Memory B cell (primary cell): ENCODE measurements around the gene NRSN2.
A peak's percentile ranks its signal among the peaks of the same experiment; 100 is the strongest.
"Not testable (repeated sequence)": the region's sequence is repeated elsewhere in the genome, so short reads cannot be mapped to it uniquely, and the experiment has no call there.

Source experiments
- ATAC-seq: fragments of 150-1000 bp; cut with Tn5 transposase; 2 replicates; pipeline ENCODE4 v1.10.0; 2021; ENCODE audit warnings: low read depth, mild to moderate bottlenecking, moderate library complexity
- DNase-seq, 2 donors: peaks; one replicate each; pipeline ENCODE4 v3.0.0; 2022; ENCODE audit warnings: low spot score in 2 of 2
- H3K27ac Mint-ChIP-seq: one replicate; pipeline ENCODE4 v1.8.0; 2022; ENCODE audit warnings: mild to moderate bottlenecking, moderate library complexity, mixed read lengths
- H3K27me3 Mint-ChIP-seq: one replicate; pipeline ENCODE4 v1.8.0; 2022; ENCODE audit warnings: mixed read lengths
- H3K36me3 Mint-ChIP-seq: one replicate; pipeline ENCODE4 v1.8.0; 2022; ENCODE audit warnings: mild to moderate bottlenecking, mixed read lengths
- H3K4me1 Mint-ChIP-seq: one replicate; pipeline ENCODE4 v1.8.0; 2022; ENCODE audit warnings: mixed read lengths
- H3K4me3 Mint-ChIP-seq: one replicate; pipeline ENCODE4 v1.8.0; 2022; ENCODE audit warnings: mild to moderate bottlenecking, moderate library complexity, mixed read lengths
- H3K9me3 Mint-ChIP-seq: one replicate; pipeline ENCODE4 v1.8.0; 2022; ENCODE audit warnings: mixed read lengths

The NRSN2 gene

DNA sequence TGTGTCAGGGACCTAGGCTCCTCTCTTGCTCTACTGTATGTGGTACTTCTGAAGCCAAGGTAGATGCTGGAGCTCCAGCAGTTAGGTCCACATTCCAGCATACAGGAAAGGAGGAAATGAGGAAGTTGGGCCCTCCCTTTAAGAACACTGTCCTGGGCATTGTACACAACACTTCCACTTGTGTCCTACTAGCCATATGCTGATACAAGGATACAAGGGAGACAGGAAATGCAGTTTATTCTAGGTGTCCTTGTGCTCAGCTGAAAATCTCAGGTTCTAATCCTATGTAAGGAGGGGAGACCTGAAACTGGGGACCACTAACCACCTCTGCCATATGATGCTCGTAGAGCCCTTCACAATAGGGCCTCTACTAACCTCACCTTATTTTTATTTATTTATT is 37.8 kb downstream of the NRSN2 start:
- Mint-ChIP-seq H3K4me1 (peaks cover 13% of the 10 kb centered on the region), H3K36me3 (peaks cover 11% of the 10 kb centered on the region), H3K9me3 (no peaks in the 10 kb centered on the region), H3K27me3 (no peaks in the 10 kb centered on the region), H3K27ac (no peak overlapping the region), H3K4me3 (no peak overlapping the region)
- ATAC-seq (no peak), DNase-seq (no peak)

DNA sequence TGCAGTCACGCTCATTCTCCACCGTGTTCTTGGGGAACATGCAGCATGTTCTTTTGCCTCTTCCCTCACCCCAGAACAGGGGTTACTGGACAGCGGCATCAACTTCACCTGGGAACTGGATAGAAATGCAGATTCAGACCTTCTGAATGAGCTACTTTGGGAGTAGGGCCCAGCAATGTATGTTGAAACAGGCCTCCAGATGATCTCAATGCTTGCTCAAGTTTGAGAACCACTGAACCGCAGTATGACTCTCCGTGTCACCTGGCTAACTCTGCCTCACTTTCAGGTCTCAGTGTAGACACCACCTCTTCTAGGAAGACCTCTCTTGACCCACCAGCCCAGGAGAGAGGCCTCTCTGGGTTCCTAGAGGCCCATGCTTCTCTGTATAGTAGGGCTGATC is 38.5 kb downstream of the NRSN2 start:
- H3K36me3 Mint-ChIP-seq = peaks cover 11% of the 10 kb centered on the region
- H3K27me3 Mint-ChIP-seq = no peaks in the 10 kb centered on the region
- ATAC-seq (no peak), DNase-seq (no peak)
- H3K27ac Mint-ChIP-seq = no peak overlapping the region
- peaks cover 13% of the 10 kb centered on the region for H3K4me1 Mint-ChIP-seq
- H3K9me3 Mint-ChIP-seq = no peaks in the 10 kb centered on the region
- H3K4me3 Mint-ChIP-seq = no peak overlapping the region

DNA sequence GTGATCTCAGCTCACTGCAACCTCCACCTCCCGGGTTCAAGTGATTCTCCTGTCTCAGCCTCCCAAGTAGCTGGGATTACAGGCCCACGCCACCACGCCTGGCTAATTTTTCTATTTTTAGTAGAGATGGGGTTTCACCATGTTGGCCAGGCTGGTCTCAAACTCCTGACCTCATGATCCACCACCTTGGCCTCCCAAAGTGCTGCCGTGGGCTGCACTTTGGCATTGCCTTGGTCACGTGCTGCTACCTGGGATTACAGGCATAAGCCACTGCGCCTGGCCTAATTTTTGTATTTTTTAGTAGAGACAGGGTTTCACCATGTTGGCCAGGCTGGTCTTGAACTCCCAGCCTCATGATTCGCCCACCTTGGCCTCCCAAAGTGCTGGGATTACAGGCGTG is 39.7 kb downstream of the NRSN2 start:
- not testable (repeated sequence) for H3K27me3 Mint-ChIP-seq, ATAC-seq, H3K4me3 Mint-ChIP-seq, H3K9me3 Mint-ChIP-seq, H3K27ac Mint-ChIP-seq, DNase-seq
- Mint-ChIP-seq H3K4me1 (peaks cover 13% of the 10 kb centered on the region), H3K36me3 (peaks cover 14% of the 10 kb centered on the region)

DNA sequence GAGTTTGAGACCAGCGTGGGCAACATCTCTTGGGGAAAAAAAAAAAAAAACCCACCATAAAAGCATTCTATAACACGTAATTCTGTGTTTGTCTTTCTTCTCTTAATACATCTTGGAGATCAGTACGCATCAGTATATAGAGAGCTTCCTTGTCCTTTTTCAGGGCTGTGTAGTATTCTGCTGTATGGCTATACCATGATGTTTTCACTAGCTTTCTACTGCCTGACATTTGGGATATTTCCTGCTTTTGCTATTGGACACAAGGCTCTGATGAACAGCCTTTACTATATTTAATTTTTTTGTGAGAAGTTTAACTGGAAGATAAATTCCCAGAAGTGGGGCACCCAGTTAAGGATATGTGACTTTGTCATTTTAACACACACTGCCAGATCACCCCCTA is 40.6 kb downstream of the NRSN2 start:
- Mint-ChIP-seq H3K4me3 (no peak overlapping the region), H3K27me3 (no peaks in the 10 kb centered on the region), H3K36me3 (peaks cover 14% of the 10 kb centered on the region), H3K27ac (no peak overlapping the region), H3K4me1 (peaks cover 13% of the 10 kb centered on the region), H3K9me3 (no peaks in the 10 kb centered on the region)
- ATAC-seq (no peak), DNase-seq (no peak)

DNA sequence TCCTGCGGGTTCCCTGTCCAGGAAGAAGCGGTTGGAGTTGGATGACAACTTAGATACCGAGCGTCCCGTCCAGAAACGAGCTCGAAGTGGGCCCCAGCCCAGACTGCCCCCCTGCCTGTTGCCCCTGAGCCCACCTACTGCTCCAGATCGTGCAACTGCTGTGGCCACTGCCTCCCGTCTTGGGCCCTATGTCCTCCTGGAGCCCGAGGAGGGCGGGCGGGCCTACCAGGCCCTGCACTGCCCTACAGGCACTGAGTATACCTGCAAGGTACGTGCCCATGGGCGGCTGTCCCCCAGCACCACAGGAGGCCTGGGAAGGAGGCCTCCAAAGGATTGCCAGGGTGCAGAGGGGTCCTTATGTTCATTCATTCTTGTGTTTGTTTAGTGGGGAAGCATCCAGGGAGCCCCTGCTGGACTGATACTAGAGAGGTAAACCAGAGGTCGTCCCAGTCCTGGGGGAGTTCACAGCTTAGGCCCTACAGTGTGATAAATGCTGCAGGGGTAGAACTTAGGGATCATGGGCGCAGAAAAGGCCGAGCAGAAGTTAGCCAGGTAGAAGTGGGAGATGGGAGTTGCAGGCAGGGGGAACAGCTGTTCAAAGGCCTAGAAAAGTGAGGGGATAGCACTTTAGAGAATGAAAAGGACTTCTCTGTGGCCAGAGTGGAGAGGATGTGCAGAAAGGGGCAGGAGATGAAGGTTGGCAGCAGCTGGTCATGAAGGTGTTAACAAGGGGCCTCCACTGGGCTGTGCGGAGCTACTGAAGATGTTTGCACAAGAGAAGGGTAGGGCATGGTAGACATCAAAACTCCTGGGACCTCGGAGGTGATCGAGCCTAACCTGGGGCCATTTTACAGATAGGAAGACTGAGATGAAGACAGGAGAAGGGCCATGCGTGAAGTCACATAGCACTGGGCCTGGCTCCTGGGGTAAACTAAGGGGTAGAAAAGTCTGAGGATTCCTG is 41.4 kb downstream of the NRSN2 start:
- peak overlapping the region; percentile 26 for H3K27ac Mint-ChIP-seq
- ATAC-seq = no peak

DNA sequence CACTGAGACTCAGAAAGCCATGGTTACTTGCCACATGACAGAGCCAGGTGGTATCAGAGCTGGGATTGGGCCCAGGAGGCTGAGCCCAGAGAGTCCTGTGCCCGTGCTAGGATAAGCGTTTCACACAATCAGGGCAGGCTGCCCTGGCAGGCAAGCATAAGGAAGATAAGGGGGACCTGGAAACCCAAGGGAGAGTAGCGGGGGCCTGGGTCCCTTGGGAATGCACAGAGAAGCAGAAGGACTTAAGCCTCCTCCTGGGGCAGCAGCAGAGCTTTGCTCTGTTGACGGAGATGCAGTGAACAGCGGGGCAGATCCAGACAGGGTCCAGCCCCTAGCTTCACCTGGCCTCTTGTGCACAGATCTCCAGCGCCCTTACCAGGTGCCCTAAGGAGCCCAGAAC is 42.3 kb downstream of the NRSN2 start:
- no peaks in the 10 kb centered on the region for H3K27me3 Mint-ChIP-seq
- ATAC-seq (no peak), DNase-seq (no peak)
- peaks cover 3% of the 10 kb centered on the region for H3K4me1 Mint-ChIP-seq
- H3K4me3 Mint-ChIP-seq = no peak overlapping the region
- no peaks in the 10 kb centered on the region for H3K9me3 Mint-ChIP-seq
- H3K27ac Mint-ChIP-seq = no peak overlapping the region
- peaks cover 22% of the 10 kb centered on the region for H3K36me3 Mint-ChIP-seq

More for the DNA sequence above, 41.4 kb downstream of the NRSN2 start:
- no peaks in the 10 kb centered on the region for H3K27me3 Mint-ChIP-seq
- peaks cover 8% of the 10 kb centered on the region for H3K4me1 Mint-ChIP-seq
- H3K36me3 Mint-ChIP-seq = peaks cover 17% of the 10 kb centered on the region
- H3K4me3 Mint-ChIP-seq = no peak overlapping the region
- H3K9me3 Mint-ChIP-seq = no peaks in the 10 kb centered on the region
- no peak for DNase-seq

DNA sequence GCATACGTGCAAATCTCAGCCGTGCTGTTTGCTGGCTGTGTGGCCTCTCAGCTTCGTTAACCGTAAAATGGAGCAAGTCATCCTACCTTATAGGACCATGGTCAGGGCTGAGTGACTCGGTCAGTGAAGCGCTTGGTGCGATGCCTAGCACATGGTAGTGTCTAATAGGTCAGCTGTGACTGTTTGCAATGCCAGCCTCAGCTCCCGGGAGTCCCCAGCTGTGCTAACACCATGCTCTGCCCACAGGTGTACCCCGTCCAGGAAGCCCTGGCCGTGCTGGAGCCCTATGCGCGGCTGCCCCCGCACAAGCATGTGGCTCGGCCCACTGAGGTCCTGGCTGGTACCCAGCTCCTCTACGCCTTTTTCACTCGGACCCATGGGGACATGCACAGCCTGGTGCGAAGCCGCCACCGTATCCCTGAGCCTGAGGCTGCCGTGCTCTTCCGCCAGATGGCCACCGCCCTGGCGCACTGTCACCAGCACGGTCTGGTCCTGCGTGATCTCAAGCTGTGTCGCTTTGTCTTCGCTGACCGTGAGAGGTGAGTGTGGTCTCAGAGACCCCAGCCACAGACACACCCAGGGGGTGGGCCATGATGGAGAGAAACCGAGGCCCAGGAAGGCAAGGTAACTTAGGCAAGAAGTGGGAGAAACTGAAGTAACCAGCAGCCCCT is 44.3 kb downstream of the NRSN2 start:
- no peak for DNase-seq
- ATAC-seq = no peak
- H3K27me3 Mint-ChIP-seq = no peaks in the 10 kb centered on the region
- peaks cover 25% of the 10 kb centered on the region for H3K36me3 Mint-ChIP-seq
- H3K9me3 Mint-ChIP-seq = no peaks in the 10 kb centered on the region
- peak overlapping the region; percentile 73 for H3K27ac Mint-ChIP-seq
- H3K4me1 Mint-ChIP-seq = no peaks in the 10 kb centered on the region
- H3K4me3 Mint-ChIP-seq = no peak overlapping the region

DNA sequence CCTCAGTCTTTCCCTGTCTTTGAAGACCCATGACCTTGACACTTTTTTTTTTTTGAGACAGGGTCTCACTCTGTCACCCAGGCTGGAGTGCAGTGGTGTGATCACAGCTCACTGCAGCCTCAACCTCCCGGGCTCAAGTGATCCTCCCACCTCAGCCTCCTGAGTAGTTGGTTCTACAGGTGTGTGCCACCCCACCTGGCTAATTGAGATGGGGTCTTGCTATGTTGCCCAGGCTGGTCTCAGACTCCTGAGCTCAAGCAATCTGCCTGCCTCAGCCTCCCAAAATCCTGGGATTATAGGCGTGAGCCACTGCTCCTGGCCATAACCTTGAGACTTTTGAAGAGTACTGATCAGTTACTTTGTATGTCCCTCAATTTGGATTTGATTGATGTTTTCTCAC is 46.4 kb downstream of the NRSN2 start:
- peaks cover 22% of the 10 kb centered on the region for H3K36me3 Mint-ChIP-seq
- not testable (repeated sequence) for H3K4me1 Mint-ChIP-seq, H3K4me3 Mint-ChIP-seq, DNase-seq, H3K9me3 Mint-ChIP-seq, ATAC-seq, H3K27ac Mint-ChIP-seq, H3K27me3 Mint-ChIP-seq

DNA sequence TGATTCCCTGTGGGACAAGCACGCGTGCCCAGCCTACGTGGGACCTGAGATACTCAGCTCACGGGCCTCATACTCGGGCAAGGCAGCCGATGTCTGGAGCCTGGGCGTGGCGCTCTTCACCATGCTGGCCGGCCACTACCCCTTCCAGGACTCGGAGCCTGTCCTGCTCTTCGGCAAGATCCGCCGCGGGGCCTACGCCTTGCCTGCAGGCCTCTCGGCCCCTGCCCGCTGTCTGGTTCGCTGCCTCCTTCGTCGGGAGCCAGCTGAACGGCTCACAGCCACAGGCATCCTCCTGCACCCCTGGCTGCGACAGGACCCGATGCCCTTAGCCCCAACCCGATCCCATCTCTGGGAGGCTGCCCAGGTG is 49.3 kb downstream of the NRSN2 start:
- no peaks in the 10 kb centered on the region for H3K9me3 Mint-ChIP-seq
- no peaks in the 10 kb centered on the region for H3K27me3 Mint-ChIP-seq
- H3K4me3 Mint-ChIP-seq = no peak overlapping the region
- ATAC-seq (no peak), DNase-seq (no peak)
- no peak overlapping the region for H3K27ac Mint-ChIP-seq
- peaks cover 16% of the 10 kb centered on the region for H3K36me3 Mint-ChIP-seq
- H3K4me1 Mint-ChIP-seq = peaks cover 3% of the 10 kb centered on the region

DNA sequence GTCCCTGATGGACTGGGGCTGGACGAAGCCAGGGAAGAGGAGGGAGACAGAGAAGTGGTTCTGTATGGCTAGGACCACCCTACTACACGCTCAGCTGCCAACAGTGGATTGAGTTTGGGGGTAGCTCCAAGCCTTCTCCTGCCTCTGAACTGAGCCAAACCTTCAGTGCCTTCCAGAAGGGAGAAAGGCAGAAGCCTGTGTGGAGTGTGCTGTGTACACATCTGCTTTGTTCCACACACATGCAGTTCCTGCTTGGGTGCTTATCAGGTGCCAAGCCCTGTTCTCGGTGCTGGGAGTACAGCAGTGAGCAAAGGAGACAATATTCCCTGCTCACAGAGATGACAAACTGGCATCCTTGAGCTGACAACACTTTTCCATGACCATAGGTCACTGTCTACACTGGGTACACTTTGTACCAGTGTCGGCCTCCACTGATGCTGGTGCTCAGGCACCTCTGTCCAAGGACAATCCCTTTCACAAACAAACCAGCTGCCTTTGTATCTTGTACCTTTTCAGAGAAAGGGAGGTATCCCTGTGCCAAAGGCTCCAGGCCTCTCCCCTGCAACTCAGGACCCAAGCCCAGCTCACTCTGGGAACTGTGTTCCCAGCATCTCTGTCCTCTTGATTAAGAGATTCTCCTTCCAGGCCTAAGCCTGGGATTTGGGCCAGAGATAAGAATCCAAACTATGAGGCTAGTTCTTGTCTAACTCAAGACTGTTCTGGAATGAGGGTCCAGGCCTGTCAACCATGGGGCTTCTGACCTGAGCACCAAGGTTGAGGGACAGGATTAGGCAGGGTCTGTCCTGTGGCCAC is 49.9 kb downstream of the NRSN2 start:
- H3K9me3 Mint-ChIP-seq = no peaks in the 10 kb centered on the region
- no peaks in the 10 kb centered on the region for H3K27me3 Mint-ChIP-seq
- ATAC-seq (no peak), DNase-seq (no peak)
- H3K4me3 Mint-ChIP-seq = no peak overlapping the region
- no peak overlapping the region for H3K27ac Mint-ChIP-seq
- H3K36me3 Mint-ChIP-seq = peaks cover 13% of the 10 kb centered on the region
- H3K4me1 Mint-ChIP-seq = peaks cover 5% of the 10 kb centered on the region

DNA sequence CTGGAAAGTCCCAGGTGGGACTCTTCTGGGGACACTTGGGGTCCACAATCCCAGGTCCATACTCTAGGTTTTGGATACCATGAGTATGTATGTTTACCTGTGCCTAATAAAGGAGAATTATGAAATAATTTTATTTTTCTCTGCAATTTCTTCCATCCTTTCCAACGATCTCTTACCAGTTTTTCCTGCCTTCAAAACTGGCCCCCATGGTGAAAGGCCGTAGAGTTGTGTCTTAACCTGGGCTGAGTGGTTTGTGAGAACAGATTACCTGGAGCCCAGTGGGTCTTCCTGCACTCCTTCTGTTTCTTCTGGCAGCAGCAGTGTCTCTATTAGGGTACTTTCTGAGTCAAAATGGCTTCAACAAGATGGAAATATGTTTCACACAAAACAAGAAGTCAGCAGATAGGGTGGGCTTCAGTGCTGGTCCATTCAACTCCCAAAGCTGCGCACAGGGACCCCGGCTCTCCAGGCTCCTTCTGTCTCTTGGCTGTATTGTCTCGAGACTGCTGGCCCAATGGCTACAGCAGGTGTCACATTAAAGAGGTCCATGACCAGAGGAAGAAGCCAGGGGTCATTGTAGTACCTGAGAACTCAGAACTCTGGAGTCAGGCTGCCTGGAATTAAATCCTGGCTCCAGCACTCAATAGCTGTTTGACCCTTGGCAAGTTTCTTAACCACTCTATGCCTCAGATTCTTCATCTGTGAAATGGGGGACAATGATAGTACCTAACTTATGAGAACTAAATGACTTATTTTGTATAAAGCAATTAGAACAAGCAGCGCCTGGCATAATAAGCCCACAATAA is 50.7 kb downstream of the NRSN2 start:
- Mint-ChIP-seq H3K9me3 (no peaks in the 10 kb centered on the region), H3K36me3 (peaks cover 13% of the 10 kb centered on the region), H3K27me3 (no peaks in the 10 kb centered on the region), H3K4me1 (peaks cover 8% of the 10 kb centered on the region), H3K4me3 (no peak overlapping the region), H3K27ac (no peak overlapping the region)
- no peak for ATAC-seq
- no peak for DNase-seq

DNA sequence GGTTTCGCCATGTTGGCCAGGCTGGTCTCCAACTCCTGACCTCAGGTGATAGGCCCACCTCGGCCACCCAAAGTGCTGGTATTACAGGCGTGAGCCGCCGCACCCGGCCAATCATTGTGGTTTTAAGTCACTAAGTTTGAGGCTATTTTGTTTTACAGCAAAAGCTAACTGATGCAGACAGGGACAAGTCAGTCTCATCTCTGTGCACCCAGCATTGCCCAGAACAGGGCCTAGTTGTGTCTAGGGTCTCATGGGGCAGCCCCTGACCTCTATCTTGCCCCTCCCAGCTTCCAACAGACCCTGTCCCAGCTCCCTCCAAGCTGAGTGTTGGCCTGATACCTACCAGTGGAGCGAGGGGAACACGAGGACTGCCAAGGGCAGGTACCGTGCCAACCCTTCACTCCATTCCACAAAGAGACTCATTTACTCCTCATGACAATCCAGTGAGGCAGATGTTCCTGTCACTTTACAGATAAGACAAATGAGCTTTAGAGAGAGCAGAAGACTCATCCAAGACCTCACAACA is 52.3 kb downstream of the NRSN2 start:
- Mint-ChIP-seq H3K36me3 (peaks cover 6% of the 10 kb centered on the region), H3K4me3 (no peak overlapping the region), H3K27ac (no peak overlapping the region), H3K27me3 (no peaks in the 10 kb centered on the region), H3K4me1 (peaks cover 14% of the 10 kb centered on the region), H3K9me3 (no peaks in the 10 kb centered on the region)
- ATAC-seq = no peak
- DNase-seq = no peak

DNA sequence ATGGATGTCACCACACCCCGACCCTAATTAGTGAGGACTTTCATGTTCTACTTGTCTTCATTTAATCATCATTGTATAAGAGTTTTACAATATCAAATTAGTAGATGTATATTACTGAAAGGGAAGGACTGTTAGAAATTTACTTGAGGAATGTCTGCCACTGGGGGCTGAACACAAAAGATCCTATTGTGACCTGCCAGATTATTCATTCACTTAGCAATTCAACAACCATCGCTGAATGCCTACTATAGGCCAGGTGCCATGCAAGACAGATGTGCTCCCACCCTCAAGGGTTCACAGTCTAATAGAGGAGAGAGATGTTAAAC is 53.2 kb downstream of the NRSN2 start:
- Mint-ChIP-seq H3K9me3 (no peaks in the 10 kb centered on the region), H3K27ac (no peak overlapping the region), H3K4me1 (peaks cover 14% of the 10 kb centered on the region), H3K4me3 (no peak overlapping the region), H3K27me3 (no peaks in the 10 kb centered on the region), H3K36me3 (peaks cover 2% of the 10 kb centered on the region)
- ATAC-seq (no peak), DNase-seq (no peak)
